Thoracic aorta (tissue), 2 donors: Measurements from ENCODE around the gene SCRN1. TPM values are rescaled to one million over a fixed set of nuclear protein-coding genes. Genes with fewer than 3 reads are reported as not detected.

Experiments used
- ATAC-seq: fragments of 150-250 bp; one replicate; pipeline ENCODE4 v1.8.0; 2017; ENCODE audit warnings: low read depth; ENCODE audit not compliant: insufficient number of reproducible peaks, low FRiP score
- DNase-seq: peaks from one replicate; pipeline ENCODE4 v3.0.0-alpha.2; 2020; ENCODE audit warnings: low spot score
- H3K27ac ChIP-seq, 2 donors: fragments of 200-600 bp; sonication (generic); 1 replicate in 1 of 2; 2 replicates in 1 of 2; pipeline ENCODE4 v1.5.1; 2016; ENCODE audit warnings: mild to moderate bottlenecking in 2 of 2, moderate library complexity in 2 of 2
- H3K27me3 ChIP-seq: fragments of 200-600 bp; sonication (generic); replicated peaks from 2 replicates; pipeline ENCODE4 v1.6.0; 2016; ENCODE audit warnings: mild to moderate bottlenecking; ENCODE audit not compliant: insufficient read depth
- H3K36me3 ChIP-seq: fragments of 200-600 bp; sonication (generic); one replicate; pipeline ENCODE4 v1.5.1; 2016
- H3K4me1 ChIP-seq, 2 donors: fragments of 200-600 bp; sonication (generic); 1 replicate in 1 of 2; 2 replicates in 1 of 2; pipeline versions ENCODE4 v1.5.1 to v1.6.0; 2016; ENCODE audit warnings: low read depth in 2 of 2, mild to moderate bottlenecking in 1 of 2; ENCODE audit not compliant: control insufficient read depth in 1 of 2
- H3K4me3 ChIP-seq: fragments of 200-600 bp; sonication (generic); 2 replicates; pipeline ENCODE4 v1.5.1; 2016; ENCODE audit warnings: mild to moderate bottlenecking
- H3K9me3 ChIP-seq: fragments of 200-600 bp; sonication (generic); 2 replicates; pipeline ENCODE4 v1.5.1; 2016
- CTCF ChIP-seq: fragments of 200-600 bp; sonication (generic); IDR thresholded peaks from one replicate; pipeline ENCODE4 v1.5.1; 2019; ENCODE audit warnings: antibody characterized with exemption
- total RNA-seq, 2 donors: library from RNA; depleted of rRNA; stranded (reverse); fragments of >200 nt; gene quantifications; one replicate each; pipeline versions ENCODE4 v1.1.0 to v1.2.3, GENCODE V29; 2016

SCRN1 gene
- total RNA-seq, 2 donors from 2014 or later, result 58.1 to 75.3 TPM

- no peak overlapping the region for H3K4me3 ChIP-seq
- H3K36me3 ChIP-seq, result no peaks in the 10 kb centered on the region
- H3K27me3 ChIP-seq, result no peaks in the 10 kb centered on the region
- peaks cover 0 to 5% of the 10 kb centered on the region in 2 donors for H3K4me1 ChIP-seq
- no peak for TF ChIP-seq CTCF
- DNase-seq (no peak), ATAC-seq (no peak)
- no peaks in the 10 kb centered on the region for H3K9me3 ChIP-seq
- H3K27ac ChIP-seq, result no peak overlapping the region
Observed at GRCh38 chr7:29882481-29882880, 107.1 kb downstream of the SCRN1 start.

- ATAC-seq (no peak), DNase-seq (no peak)
- H3K36me3 ChIP-seq, result no peaks in the 10 kb centered on the region
- no peaks in the 10 kb centered on the region for H3K27me3 ChIP-seq
- H3K4me1 ChIP-seq, result peaks cover 0 to 5% of the 10 kb centered on the region in 2 donors
- no peak overlapping the region for H3K4me3 ChIP-seq
- no peaks in the 10 kb centered on the region for H3K9me3 ChIP-seq
- no peak overlapping the region for H3K27ac ChIP-seq
- TF ChIP-seq CTCF, result no peak
Observed at GRCh38 chr7:29881724-29882123, 107.9 kb downstream of the SCRN1 start.

GRCh38 chr7:29879609-29880008 lies 110.0 kb downstream of the SCRN1 start:
- ATAC-seq (no peak), DNase-seq (no peak)
- Histone ChIP-seq H3K27ac (no peak overlapping the region), H3K36me3 (no peaks in the 10 kb centered on the region), H3K4me1 (peaks cover 0 to 5% of the 10 kb centered on the region in 2 donors), H3K27me3 (no peaks in the 10 kb centered on the region), H3K4me3 (no peak overlapping the region), H3K9me3 (no peaks in the 10 kb centered on the region)
- no peak for TF ChIP-seq CTCF

GRCh38 chr7:29878081-29878688 lies 111.4 kb downstream of the SCRN1 start:
- no peak for DNase-seq

GRCh38 chr7:29877196-29877595 lies 112.4 kb downstream of the SCRN1 start:
- ATAC-seq, result no peak

More at GRCh38 chr7:29878081-29878688, 111.4 kb downstream of the SCRN1 start:
- Histone ChIP-seq H3K4me1 (peaks cover 0 to under 1% of the 10 kb centered on the region in 2 donors), H3K9me3 (no peaks in the 10 kb centered on the region), H3K27ac (no peak overlapping the region), H3K36me3 (no peaks in the 10 kb centered on the region), H3K4me3 (no peak overlapping the region), H3K27me3 (no peaks in the 10 kb centered on the region)
- ATAC-seq, result no peak
- TF ChIP-seq CTCF, result peak; percentile 54

More at GRCh38 chr7:29877196-29877595, 112.4 kb downstream of the SCRN1 start:
- no peak for TF ChIP-seq CTCF
- DNase-seq, result no peak
- H3K9me3 ChIP-seq, result no peaks in the 10 kb centered on the region
- no peaks in the 10 kb centered on the region for H3K36me3 ChIP-seq
- H3K27me3 ChIP-seq, result no peaks in the 10 kb centered on the region
- H3K4me3 ChIP-seq, result no peak overlapping the region
- H3K27ac ChIP-seq, result no peak overlapping the region
- H3K4me1 ChIP-seq, result no peaks in the 10 kb centered on the region
